NCI-H345 treated with DMSO at 0.1 percent for 48 hours (cell line): ENCODE results near the gene TMA7B.
"Not testable (repeated sequence)": the region's sequence is repeated elsewhere in the genome, so short reads cannot be mapped to it uniquely, and the experiment has no call there.

Experiments used
- DNase-seq: peaks from one replicate; lab custom pipeline; 2025; ENCODE audit not compliant: unreplicated experiment; lab: John Stamatoyannopoulos, UW

Gene TMA7B

DNA sequence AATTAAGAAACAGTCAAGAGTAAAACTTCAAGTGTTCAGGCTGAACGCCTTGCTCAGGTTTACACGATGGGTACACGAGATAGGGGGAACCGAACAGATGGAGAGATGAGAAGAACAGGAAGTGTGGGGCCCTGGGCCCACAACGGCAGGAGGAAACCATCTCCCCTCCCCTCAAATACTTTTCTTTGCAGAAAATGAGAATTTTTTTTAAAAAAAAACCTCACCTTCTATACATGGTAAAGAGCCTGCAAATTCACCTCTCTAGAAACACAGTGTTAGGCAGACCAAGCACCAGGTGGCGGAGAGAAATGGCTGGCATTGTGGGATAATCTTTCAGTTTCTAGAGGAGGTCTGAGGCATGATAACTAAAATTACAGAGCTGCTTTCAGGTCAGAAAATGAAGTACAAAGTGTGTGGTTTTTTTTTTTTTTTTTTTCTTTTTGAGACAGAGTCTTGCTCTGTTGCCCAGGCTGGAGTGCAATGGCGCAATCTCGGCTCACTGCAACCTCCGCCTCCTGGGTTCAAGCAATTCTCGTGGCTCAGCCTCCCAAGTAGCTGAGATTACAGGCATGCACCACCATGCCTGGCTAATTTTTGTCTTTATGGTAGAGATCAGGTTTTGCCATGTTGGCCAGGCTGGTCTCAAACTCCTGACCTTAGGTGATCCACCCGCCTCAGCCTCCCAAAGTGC lies 8.4 kb upstream of the TMA7B start:
- DNase-seq, result not testable (repeated sequence)

DNA sequence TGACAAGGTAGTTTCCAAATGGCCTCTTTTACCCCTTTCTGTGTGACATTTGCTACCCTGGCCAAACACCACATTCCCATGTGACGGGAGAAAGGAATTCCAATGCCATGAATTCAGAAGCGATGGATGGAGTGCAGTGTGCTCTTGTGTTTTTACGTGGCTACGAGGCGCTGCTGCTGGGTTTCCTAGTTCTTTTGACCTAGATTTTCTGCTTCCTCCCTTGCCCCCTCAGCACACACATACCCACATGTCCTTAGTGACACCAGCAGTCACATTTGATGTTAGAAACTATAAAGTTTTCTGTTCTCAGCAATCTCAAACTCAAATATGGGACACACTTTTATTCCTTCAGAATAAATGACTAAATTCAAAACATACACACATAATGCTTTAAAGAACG lies 7.8 kb upstream of the TMA7B start:
- no peak for DNase-seq

GRCh38 chr22:39953101-39953500 lies 7.1 kb upstream of the TMA7B start:
- DNase-seq, result no peak

DNA sequence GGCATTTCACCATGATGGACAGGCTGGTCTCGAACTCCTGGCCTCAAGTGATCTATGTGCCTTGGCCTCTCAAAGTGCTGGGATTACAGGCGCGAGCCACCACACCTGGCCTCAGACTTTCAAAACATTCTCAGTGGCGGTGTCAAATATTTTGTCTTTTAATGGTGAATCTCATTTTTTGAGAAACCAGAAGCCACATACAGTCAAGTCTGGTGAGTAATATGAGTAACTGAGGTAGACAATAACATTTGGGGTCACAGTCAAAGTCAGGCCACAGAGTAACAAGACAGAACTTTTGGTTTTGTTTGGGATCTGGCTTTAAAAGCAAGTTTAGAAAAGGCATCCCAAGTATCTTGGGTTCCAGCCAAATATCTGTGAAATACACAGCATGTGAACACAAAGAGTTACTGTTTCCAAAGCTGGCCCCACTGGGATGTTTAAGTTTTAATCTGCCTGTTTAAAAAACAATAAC lies 5.6 kb upstream of the TMA7B start:
- no peak for DNase-seq

DNA sequence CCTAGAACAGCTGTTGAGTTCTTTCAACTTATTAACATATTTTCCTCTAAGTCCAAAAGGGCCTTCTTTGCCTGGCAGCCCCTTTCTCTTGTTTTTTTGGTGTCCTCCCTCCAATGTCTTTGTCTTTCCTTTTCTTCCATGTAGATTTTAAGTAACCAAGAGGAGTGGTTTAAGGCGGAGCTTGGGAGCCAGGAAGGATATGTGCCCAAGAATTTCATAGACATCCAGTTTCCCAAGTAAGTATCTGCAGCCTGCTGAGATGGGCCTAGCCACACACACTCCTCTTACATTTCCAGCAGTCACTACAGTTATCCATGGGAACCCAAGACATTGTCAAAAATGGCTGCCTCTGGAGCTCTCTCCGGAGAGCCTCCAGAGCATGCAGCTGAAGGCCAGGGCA lies 4.5 kb upstream of the TMA7B start:
- DNase-seq, result no peak

- DNase-seq, result no peak
These were observed 3.1 kb upstream of the TMA7B start for GRCh38 chr22:39956932-39957664.

- no peak for DNase-seq
These were observed 2.0 kb upstream of the TMA7B start for GRCh38 chr22:39958009-39958711.

GRCh38 chr22:39958949-39959639 lies 1.1 kb upstream of the TMA7B start:
- no peak for DNase-seq

DNA sequence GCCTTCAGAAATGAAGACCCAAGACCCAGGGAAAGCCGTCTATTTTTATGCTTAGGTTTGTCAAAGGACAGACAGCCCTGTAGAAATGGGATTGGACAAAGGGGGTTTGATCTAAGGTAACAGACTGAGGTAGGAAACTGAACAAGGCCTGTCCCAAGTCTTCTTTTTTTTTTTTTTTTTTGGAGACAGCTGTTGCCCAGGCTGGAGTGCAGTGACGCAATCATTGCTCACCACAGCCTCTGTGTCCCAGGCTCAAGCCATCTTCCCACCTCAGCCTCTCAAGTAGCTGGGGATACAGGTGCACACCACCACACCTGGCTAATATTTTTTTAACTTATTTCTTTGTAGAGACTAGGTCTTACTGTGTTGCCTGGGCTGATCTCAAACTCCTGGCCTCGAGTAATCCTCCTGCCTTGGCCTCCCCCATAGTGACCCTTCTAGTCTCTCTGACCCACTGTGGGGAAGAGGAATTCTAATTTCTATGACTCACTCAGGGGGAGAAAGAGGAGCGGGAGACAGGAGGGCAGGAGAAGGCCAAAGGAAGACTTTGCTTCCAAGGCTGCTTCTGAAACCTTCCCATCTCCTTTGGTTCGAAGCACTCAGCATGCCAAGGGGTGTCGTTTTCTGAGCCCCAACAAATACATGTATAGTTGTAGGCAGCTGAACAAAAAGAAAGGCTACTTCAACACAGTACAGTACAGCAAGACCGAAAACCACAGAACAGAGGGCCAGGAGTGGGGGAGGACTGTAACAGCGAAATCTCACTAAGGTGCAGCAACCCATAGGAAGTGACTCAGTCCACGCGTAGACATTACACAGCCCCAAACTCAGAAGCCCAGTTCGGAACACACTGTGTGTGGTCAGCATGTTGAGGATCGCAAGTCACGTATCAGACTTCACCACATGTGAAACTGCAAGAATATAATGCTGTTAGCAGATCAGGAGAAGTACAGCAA lies 872 bp downstream of the TMA7B start:
- DNase-seq, result no peak

GRCh38 chr22:39962071-39962470 lies 1.9 kb downstream of the TMA7B start:
- no peak for DNase-seq

DNA sequence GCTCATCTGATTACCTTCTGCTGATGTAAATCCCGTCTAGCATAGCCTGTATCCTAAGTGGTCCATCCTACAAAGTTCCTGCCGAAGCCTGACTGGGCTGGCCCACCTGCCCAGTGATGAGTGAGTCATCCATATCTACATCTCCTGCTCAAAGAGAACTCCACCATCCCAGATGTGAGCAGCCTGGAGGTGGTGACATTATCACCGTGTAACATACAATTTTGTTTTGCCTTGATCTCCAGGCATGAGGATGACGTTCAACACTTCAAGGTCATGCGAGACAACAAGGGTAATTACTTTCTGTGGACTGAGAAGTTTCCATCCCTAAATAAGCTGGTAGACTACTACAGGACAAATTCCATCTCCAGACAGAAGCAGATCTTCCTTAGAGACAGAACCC lies 5.6 kb downstream of the TMA7B start:
- DNase-seq, result no peak

- DNase-seq, result no peak
These were observed 6.3 kb downstream of the TMA7B start for GRCh38 chr22:39966470-39966869.

DNA sequence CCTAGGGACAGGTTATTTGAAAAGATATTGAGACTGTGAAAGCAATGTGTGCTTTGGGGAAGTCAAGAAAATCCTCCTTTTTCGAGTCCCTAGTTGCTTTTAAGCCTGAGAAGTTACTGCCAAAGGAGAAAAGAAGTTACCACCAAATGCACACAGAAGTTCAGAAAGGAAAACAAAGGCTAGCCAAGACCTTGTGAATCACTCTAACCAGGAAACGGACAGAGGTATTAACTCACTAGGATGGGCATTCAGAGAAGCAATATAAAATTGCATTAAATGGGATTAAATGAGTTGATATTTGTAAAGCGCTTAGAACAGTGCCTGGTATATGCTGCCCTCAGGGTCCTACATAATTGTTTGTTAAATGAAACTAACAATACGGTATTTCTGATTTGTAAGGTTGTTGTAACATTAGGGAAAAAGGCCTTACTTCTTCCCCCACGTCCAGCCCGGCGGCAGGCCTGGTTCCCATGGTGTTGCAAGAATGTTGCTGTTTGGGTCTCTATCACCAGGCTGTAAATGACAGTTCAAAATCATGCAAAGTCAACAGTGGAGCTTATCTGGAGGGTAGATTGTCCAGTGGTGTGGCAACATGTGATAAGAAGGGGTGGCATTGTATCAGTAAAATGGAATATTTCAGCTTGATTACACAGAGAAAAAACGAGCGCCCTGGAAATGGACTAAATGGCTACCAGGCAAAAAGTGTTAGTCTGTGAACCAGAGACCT lies 7.1 kb downstream of the TMA7B start:
- no peak for DNase-seq

GRCh38 chr22:39967996-39968972 lies 8.1 kb downstream of the TMA7B start:
- no peak for DNase-seq

- no peak for DNase-seq
These were observed 10.5 kb downstream of the TMA7B start for GRCh38 chr22:39970742-39971141.

DNA sequence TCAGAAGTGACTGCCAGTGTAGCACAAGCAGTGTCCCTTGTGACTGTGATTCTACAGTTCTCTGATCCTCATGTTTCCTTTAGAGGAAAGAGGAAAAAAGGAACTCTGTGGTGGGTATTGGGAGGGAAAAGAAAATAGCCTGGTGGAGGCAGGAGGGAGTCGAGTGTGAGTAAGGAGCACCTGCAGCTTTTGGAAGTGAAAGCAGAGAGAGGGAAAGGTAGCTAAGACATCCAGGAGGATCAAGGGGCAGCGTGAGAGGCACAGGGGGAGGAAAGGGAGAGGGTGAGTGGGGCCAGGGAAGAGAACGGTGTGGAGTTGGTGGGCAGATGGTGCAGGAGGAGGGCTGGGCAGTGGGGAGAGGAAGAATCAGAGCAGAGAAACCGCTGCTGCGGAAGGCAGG lies 12.4 kb downstream of the TMA7B start:
- DNase-seq, result no peak

DNA sequence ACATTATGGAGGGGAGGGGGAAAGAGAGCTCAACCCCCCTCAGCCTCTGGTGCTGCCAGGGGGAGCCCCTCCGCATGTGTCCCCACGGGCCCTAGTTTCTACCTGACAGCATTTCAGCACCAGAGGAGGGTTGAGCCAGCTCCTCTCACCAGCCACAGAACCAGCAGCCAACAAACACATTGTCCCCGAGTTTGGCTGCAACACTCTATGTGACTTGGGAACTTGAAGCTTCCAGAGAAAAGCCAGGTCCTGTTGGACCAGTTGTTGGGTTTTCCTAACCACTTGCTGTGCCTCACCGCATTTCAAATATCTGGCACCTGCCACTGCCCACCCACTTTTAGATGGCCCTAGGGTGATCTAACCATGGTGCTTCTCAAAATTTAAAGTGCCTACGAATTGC lies 13.5 kb downstream of the TMA7B start:
- no peak for DNase-seq

DNA sequence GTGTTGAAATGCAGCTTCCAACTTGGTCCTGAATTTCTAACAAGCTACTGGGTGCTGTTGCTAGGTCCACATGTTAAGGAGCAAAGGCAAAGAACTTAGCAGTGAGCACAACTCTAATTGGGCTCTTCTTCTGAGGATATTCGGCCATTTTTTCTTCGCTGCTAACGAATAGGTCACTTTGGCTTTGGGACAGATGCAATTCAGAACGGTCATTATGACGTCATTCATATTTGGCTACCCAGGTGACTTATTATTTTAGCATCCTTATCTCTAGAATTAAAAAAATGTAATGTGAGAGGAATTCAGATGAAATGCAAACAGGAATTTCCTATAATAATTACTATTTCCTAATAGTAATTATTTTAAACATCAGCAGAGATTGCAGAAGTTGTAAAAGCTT lies 13.9 kb downstream of the TMA7B start:
- DNase-seq, result no peak
